OCI-LY7 (cell line): ENCODE data around the gene MS4A15. TPM values are rescaled to one million over a fixed set of nuclear protein-coding genes. Genes with fewer than 3 reads are reported as not detected.

ENCODE experiments used
- BruUV-seq: library from RNA; stranded (reverse); fragments of 400-500 nt; replicated peaks from 2 replicates; lab custom pipeline; 2021; lab: Mats Ljungman, UMichigan
- CTCF ChIA-PET: fragments of 300-600 bp; sonication (Branson Sonifier 250); formaldehyde crosslinking; loops from one replicate; lab custom pipeline; 2022; ENCODE audit warnings: antibody characterized with exemption; ENCODE audit not compliant: unreplicated experiment; lab: Charles Lee
- POLR2A ChIA-PET: fragments of 300-600 bp; sonication (Branson Sonifier 250); formaldehyde crosslinking; loops from one replicate; lab custom pipeline; 2022; ENCODE audit warnings: antibody characterized with exemption; lab: Charles Lee
- DNase-seq: peaks from one replicate; pipeline ENCODE4 v3.0.0-alpha.2; 2015; ENCODE audit warnings: low spot score
- H2AFZ ChIP-seq: fragments of 200-600 bp; sonication (generic), shearing (Covaris generic); 2 replicates; pipeline ENCODE4 v1.6.1; 2014; ENCODE audit warnings: mild to moderate bottlenecking, antibody characterized with exemption, low read length, moderate library complexity
- H3K27ac ChIP-seq: fragments of 200-600 bp; sonication (generic); 2 replicates; pipeline ENCODE4 v1.5.1; 2014; ENCODE audit warnings: mixed run types, low read depth, mild to moderate bottlenecking, moderate library complexity, low read length, inconsistent platforms; ENCODE audit not compliant: poor library complexity, severe bottlenecking
- H3K36me3 ChIP-seq: fragments of 200-600 bp; sonication (generic); 2 replicates; pipeline ENCODE4 v1.6.1; 2014; ENCODE audit warnings: mild to moderate bottlenecking, antibody characterized with exemption, low read length, moderate library complexity, mixed read lengths; ENCODE audit not compliant: insufficient read depth
- H3K4me1 ChIP-seq: fragments of 200-600 bp; sonication (generic); 2 replicates; pipeline ENCODE4 v1.5.1; 2014; ENCODE audit warnings: mild to moderate bottlenecking, low read length; ENCODE audit not compliant: insufficient read depth, poor library complexity, severe bottlenecking
- H3K4me2 ChIP-seq: fragments of 200-600 bp; sonication (generic); 2 replicates; pipeline ENCODE4 v1.6.1; 2014; ENCODE audit warnings: mild to moderate bottlenecking, low read length
- H3K4me3 ChIP-seq: fragments of 200-600 bp; sonication (generic); 2 replicates; pipeline ENCODE4 v1.5.1; 2014; ENCODE audit warnings: mild to moderate bottlenecking, low read depth, low read length; ENCODE audit not compliant: poor library complexity, severe bottlenecking
- H3K79me2 ChIP-seq: fragments of 200-600 bp; sonication (generic); 2 replicates; pipeline ENCODE4 v1.6.1; 2016; ENCODE audit warnings: low read depth, mild to moderate bottlenecking, low read length, moderate library complexity, mixed read lengths; ENCODE audit not compliant: insufficient read depth
- H3K9me2 ChIP-seq: fragments of 200-600 bp; sonication (generic); 2 replicates; pipeline ENCODE4 v1.6.1; 2016; ENCODE audit warnings: mild to moderate bottlenecking, low read length, mixed read lengths; ENCODE audit not compliant: insufficient read depth
- H3K9me3 ChIP-seq: fragments of 200-600 bp; sonication (generic); 2 replicates; pipeline ENCODE4 v1.6.1; 2014; ENCODE audit warnings: mild to moderate bottlenecking, mixed run types, low read length, mixed read lengths
- H4K20me1 ChIP-seq: fragments of 200-600 bp; sonication (generic); 2 replicates; pipeline ENCODE4 v1.6.1; 2014; ENCODE audit warnings: mild to moderate bottlenecking, antibody characterized with exemption, low read length, moderate library complexity, mixed read lengths; ENCODE audit not compliant: insufficient read depth
- EZH2phosphoT487 ChIP-seq: fragments of 200-600 bp; sonication (generic); IDR thresholded peaks from 2 replicates; pipeline ENCODE4 v1.6.1; 2018; ENCODE audit warnings: low read depth, borderline replicate concordance, mild to moderate bottlenecking, mixed run types, antibody characterized with exemption, low read length, moderate library complexity, mixed read lengths
- intact Hi-C: fragments of 100-400 bp; cut with micrococcal nuclease; formaldehyde crosslinking; loops from one replicate; pipeline ENCODE4 v1.10.0; 2022; ENCODE audit not compliant: unreplicated experiment
- total RNA-seq, 2 experiments: library from RNA; depleted of rRNA in 1 of 2; stranded (reverse); fragments of >200 nt in 1 of 2; shearing (Covaris generic) in 1 of 2; gene quantifications; 2 replicates each; pipeline ENCODE4 v1.2.3, GENCODE V29; 2014 to 2022
- TF ChIP-seq, protein P1 (sequence below): fragments of 200-600 bp; sonication (generic); conservative IDR thresholded peaks from 2 replicates; pipeline ENCODE4 v1.5.1; 2014; ENCODE audit warnings: mild to moderate bottlenecking, antibody characterized with exemption, low read length, moderate library complexity, mixed read lengths

MS4A15 gene
- total RNA-seq, 2 experiments from 2014 or later, result not detected

DNA sequence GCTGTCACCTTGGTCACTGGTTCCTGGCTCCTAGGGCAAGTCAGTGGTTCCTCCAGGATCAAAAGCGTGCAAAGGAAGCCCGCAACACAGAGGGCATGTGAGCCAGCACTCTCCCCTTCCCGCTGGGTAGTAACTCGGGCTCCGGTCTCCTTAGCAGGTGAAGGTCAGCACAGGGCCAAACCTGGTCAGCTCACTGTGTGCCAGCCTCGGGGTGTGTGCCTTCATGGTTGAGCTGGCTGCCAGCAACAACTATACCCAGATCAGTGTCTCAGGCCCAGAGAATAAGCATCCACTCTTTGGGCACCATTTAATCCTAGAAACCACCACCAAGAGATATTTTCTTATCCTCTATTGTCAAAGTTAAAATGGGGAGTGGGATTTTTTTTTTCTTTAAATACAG, 69.1 kb downstream of the MS4A15 start:
- ChIA-PET POLR2A (no interaction called here), CTCF (no interaction called here)
- H3K4me2 ChIP-seq, result no peak overlapping the region
- H3K4me1 ChIP-seq, result peaks cover 4% of the 10 kb centered on the region
- no peak for DNase-seq
- H3K4me3 ChIP-seq, result no peak overlapping the region
- intact Hi-C loops, result no loop called here
- no peaks in the 10 kb centered on the region for H3K36me3 ChIP-seq
- H3K9me3 ChIP-seq, result no peaks in the 10 kb centered on the region
- BruUV-seq, result no TSS peak
- TF ChIP-seq, protein P1, sequence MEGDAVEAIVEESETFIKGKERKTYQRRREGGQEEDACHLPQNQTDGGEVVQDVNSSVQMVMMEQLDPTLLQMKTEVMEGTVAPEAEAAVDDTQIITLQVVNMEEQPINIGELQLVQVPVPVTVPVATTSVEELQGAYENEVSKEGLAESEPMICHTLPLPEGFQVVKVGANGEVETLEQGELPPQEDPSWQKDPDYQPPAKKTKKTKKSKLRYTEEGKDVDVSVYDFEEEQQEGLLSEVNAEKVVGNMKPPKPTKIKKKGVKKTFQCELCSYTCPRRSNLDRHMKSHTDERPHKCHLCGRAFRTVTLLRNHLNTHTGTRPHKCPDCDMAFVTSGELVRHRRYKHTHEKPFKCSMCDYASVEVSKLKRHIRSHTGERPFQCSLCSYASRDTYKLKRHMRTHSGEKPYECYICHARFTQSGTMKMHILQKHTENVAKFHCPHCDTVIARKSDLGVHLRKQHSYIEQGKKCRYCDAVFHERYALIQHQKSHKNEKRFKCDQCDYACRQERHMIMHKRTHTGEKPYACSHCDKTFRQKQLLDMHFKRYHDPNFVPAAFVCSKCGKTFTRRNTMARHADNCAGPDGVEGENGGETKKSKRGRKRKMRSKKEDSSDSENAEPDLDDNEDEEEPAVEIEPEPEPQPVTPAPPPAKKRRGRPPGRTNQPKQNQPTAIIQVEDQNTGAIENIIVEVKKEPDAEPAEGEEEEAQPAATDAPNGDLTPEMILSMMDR, result no peak
- no peak for TF ChIP-seq EZH2phosphoT487
- H3K79me2 ChIP-seq, result no peaks in the 10 kb centered on the region
- no peak overlapping the region for H3K27ac ChIP-seq
- no peak overlapping the region for H2AFZ ChIP-seq
- H3K9me2 ChIP-seq, result no peaks in the 10 kb centered on the region
- H4K20me1 ChIP-seq, result no peaks in the 10 kb centered on the region

Other genes with a start within 250 kb of the MS4A15 start
- gene MS4A13, start 241.5 kb upstream of the MS4A15 start, total RNA-seq (2014; rRNA removed; shearing (Covaris generic)), result not detected in 2 replicates
- not detected in 2 replicates for gene MS4A13, start 241.5 kb upstream of the MS4A15 start, total RNA-seq (2022)
- not detected in 2 replicates for gene MS4A8, start 57.3 kb upstream of the MS4A15 start, total RNA-seq (2014; rRNA removed; shearing (Covaris generic))
- gene MS4A8, start 57.3 kb upstream of the MS4A15 start, total RNA-seq (2022), result not detected in 2 replicates
- not detected in 2 replicates for gene MS4A18, start 32.1 kb upstream of the MS4A15 start, total RNA-seq (2014; rRNA removed; shearing (Covaris generic))
- gene MS4A18, start 32.1 kb upstream of the MS4A15 start, total RNA-seq (2022), result not detected in 2 replicates
- gene MS4A10, start 28.5 kb downstream of the MS4A15 start, total RNA-seq (2014; rRNA removed; shearing (Covaris generic)), result not detected in 2 replicates
- not detected in 2 replicates for gene MS4A10, start 28.5 kb downstream of the MS4A15 start, total RNA-seq (2022)
- gene CCDC86, start 85.2 kb downstream of the MS4A15 start, total RNA-seq (2014; rRNA removed; shearing (Covaris generic)), result 21.3 and 21.7 TPM in 2 replicates
- gene CCDC86, start 85.2 kb downstream of the MS4A15 start, total RNA-seq (2022), result 17.7 and 24.7 TPM in 2 replicates
- 0.19 TPM in 1 of 2 replicates, not detected in the other for gene PTGDR2, start 99.1 kb downstream of the MS4A15 start, total RNA-seq (2014; rRNA removed; shearing (Covaris generic))
- gene PTGDR2, start 99.1 kb downstream of the MS4A15 start, total RNA-seq (2022), result not detected in 2 replicates
- gene ZP1, start 110.7 kb downstream of the MS4A15 start, total RNA-seq (2014; rRNA removed; shearing (Covaris generic)), result not detected in 2 replicates
- gene ZP1, start 110.7 kb downstream of the MS4A15 start, total RNA-seq (2022), result not detected in 2 replicates
- gene PRPF19, start 149.7 kb downstream of the MS4A15 start, total RNA-seq (2014; rRNA removed; shearing (Covaris generic)), result 95.2 and 120 TPM in 2 replicates
- 135 and 153 TPM in 2 replicates for gene PRPF19, start 149.7 kb downstream of the MS4A15 start, total RNA-seq (2022)
- gene TMEM109, start 157.3 kb downstream of the MS4A15 start, total RNA-seq (2014; rRNA removed; shearing (Covaris generic)), result 57.0 and 62.4 TPM in 2 replicates
- gene TMEM109, start 157.3 kb downstream of the MS4A15 start, total RNA-seq (2022), result 67.8 and 68.6 TPM in 2 replicates
- 5.0 and 8.9 TPM in 2 replicates for gene TMEM132A, start 167.6 kb downstream of the MS4A15 start, total RNA-seq (2014; rRNA removed; shearing (Covaris generic))
- gene TMEM132A, start 167.6 kb downstream of the MS4A15 start, total RNA-seq (2022), result 5.5 and 7.5 TPM in 2 replicates
- 7.2 and 12.6 TPM in 2 replicates for gene SLC15A3, start 195.3 kb downstream of the MS4A15 start, total RNA-seq (2014; rRNA removed; shearing (Covaris generic))
- gene SLC15A3, start 195.3 kb downstream of the MS4A15 start, total RNA-seq (2022), result 41.4 and 43.9 TPM in 2 replicates
- gene CD6, start 214.8 kb downstream of the MS4A15 start, total RNA-seq (2014; rRNA removed; shearing (Covaris generic)), result not detected in 2 replicates
- gene CD6, start 214.8 kb downstream of the MS4A15 start, total RNA-seq (2022), result not detected in 2 replicates